GM12891 (cell line): ENCODE data around the gene TNFSF12.

Experiments used
- POLR2A ChIP-seq: IDR thresholded peaks from 2 replicates; pipeline ENCODE4 v1.6.1; 2011; ENCODE audit warnings: low read depth, low read length, control low read depth
- POLR2AphosphoS5 ChIP-seq: IDR thresholded peaks from 2 replicates; pipeline ENCODE4 v1.6.1; 2011; ENCODE audit warnings: low read depth, low read length, control low read depth
- POU2F2 ChIP-seq: IDR thresholded peaks from 2 replicates; pipeline ENCODE4 v1.6.1; 2011; ENCODE audit warnings: low read depth, mild to moderate bottlenecking, control low read depth, low read length, moderate library complexity
- SPI1 ChIP-seq: IDR thresholded peaks from 2 replicates; pipeline ENCODE4 v1.6.1; 2011; ENCODE audit warnings: low read depth, low read length, control low read depth
- TAF1 ChIP-seq: IDR thresholded peaks from 2 replicates; pipeline ENCODE4 v1.6.1; 2011; ENCODE audit warnings: low read depth, low read length, control low read depth

DNA sequence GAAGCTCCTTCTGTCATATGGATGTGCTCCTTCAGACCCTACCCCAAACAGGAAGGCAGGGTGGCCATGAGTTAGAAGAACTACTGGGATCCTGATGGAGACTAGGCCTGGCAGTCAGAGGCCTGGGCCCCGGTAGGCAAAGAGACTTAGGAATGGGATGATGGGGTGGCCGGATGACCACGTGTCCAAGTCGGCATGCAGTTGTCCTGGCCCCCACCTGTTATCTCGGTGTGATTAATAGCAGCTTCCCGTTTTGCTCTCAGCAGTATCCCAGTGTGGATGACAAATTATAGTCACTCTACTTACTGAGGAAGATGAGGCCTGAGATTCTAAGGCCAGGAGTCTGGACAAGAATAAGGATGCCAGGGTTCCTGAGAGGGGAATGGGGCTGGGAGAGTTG, 1.5 kb downstream of the TNFSF12 start:
- TF ChIP-seq POLR2A, result no peak
- TF ChIP-seq POLR2AphosphoS5, result no peak
- no peak for TF ChIP-seq TAF1
- no peak for TF ChIP-seq SPI1
- TF ChIP-seq POU2F2, result no peak
